GM12878 (cell line): ENCODE measurements around the gene AMH. TPM values are rescaled to one million over a fixed set of nuclear protein-coding genes. Genes with fewer than 3 reads are reported as not detected.

Experiments
- ATF2 ChIP-seq: IDR thresholded peaks from 2 replicates; pipeline ENCODE4 v1.6.1; 2012; ENCODE audit warnings: low read length, inconsistent platforms
- ATF7 ChIP-seq: fragments of 450-650 bp; IDR thresholded peaks from 2 replicates; pipeline ENCODE4 v1.6.1; 2016; ENCODE audit warnings: low read depth, mild to moderate bottlenecking
- BMI1 ChIP-seq: fragments of 450-650 bp; IDR thresholded peaks from 2 replicates; pipeline ENCODE4 v1.6.1; 2016; ENCODE audit warnings: mild to moderate bottlenecking, moderate library complexity, borderline replicate concordance
- CBFB ChIP-seq: IDR thresholded peaks from 2 replicates; pipeline ENCODE4 v1.6.1; 2016; ENCODE audit warnings: antibody characterized with exemption, low read depth
- CHD1 ChIP-seq: IDR thresholded peaks from 2 replicates; pipeline ENCODE4 v1.6.1; 2012; ENCODE audit warnings: low read depth, low read length, improper control_type of control experiment
- CHD4 ChIP-seq: fragments of 200-600 bp; sonication (generic); IDR thresholded peaks from 2 replicates; pipeline ENCODE4 v1.6.1; 2016; ENCODE audit warnings: mild to moderate bottlenecking
- CREM ChIP-seq: IDR thresholded peaks from 2 replicates; pipeline ENCODE4 v1.6.1; 2014; ENCODE audit warnings: antibody characterized with exemption, low read depth
- DPF2 ChIP-seq: fragments of 450-650 bp; IDR thresholded peaks from 2 replicates; pipeline ENCODE4 v1.6.1; 2017; ENCODE audit warnings: mild to moderate bottlenecking
- HDGF ChIP-seq: fragments of 450-650 bp; IDR thresholded peaks from 2 replicates; pipeline ENCODE4 v1.6.1; 2016; ENCODE audit warnings: antibody characterized with exemption
- IKZF1 ChIP-seq: fragments of 450-650 bp; conservative IDR thresholded peaks from 2 replicates; pipeline ENCODE4 v1.6.1; 2017; ENCODE audit warnings: antibody characterized with exemption, mild to moderate bottlenecking
- KDM1A ChIP-seq: fragments of 200-600 bp; sonication (generic); IDR thresholded peaks from 2 replicates; pipeline ENCODE4 v1.6.1; 2016; ENCODE audit warnings: borderline replicate concordance
- KLF5 ChIP-seq: fragments of 450-650 bp; IDR thresholded peaks from 2 replicates; pipeline ENCODE4 v1.6.1; 2014; ENCODE audit warnings: mild to moderate bottlenecking; ENCODE audit not compliant: partially characterized antibody
- MEF2A ChIP-seq: IDR thresholded peaks from 2 replicates; pipeline ENCODE4 v1.6.1; 2011; ENCODE audit warnings: low read depth, mild to moderate bottlenecking, low read length, moderate library complexity; ENCODE audit not compliant: insufficient read depth
- MEF2B ChIP-seq: fragments of 450-650 bp; IDR thresholded peaks from 2 replicates; pipeline ENCODE4 v1.6.1; 2018; ENCODE audit warnings: mild to moderate bottlenecking, moderate library complexity; ENCODE audit not compliant: partially characterized antibody, poor library complexity, severe bottlenecking
- NFYB ChIP-seq: IDR thresholded peaks from 2 replicates; pipeline ENCODE4 v1.6.1; 2011; ENCODE audit warnings: low read depth, mild to moderate bottlenecking, low read length, improper control_type of control experiment, moderate library complexity; ENCODE audit not compliant: insufficient read depth
- NR2F1 ChIP-seq: fragments of 450-650 bp; conservative IDR thresholded peaks from 2 replicates; pipeline ENCODE4 v1.6.1; 2017; ENCODE audit warnings: mild to moderate bottlenecking
- POU2F2 ChIP-seq: IDR thresholded peaks from 3 replicates; pipeline ENCODE4 v1.6.1; 2011; ENCODE audit warnings: low read depth, mild to moderate bottlenecking, low read length, borderline replicate concordance
- RAD51 ChIP-seq: fragments of 450-650 bp; IDR thresholded peaks from 2 replicates; pipeline ENCODE4 v1.6.1; 2016; ENCODE audit warnings: moderate library complexity, mild to moderate bottlenecking, inconsistent platforms
- RELA ChIP-seq: fragments of 450-650 bp; IDR thresholded peaks from 2 replicates; pipeline ENCODE4 v1.8.0; 2014; ENCODE audit warnings: borderline replicate concordance; ENCODE audit not compliant: partially characterized antibody
- SIX5 ChIP-seq: IDR thresholded peaks from 2 replicates; pipeline ENCODE4 v1.6.1; 2011; ENCODE audit warnings: mild to moderate bottlenecking, low read depth, low read length, moderate library complexity; ENCODE audit not compliant: severe bottlenecking
- SMARCA5 ChIP-seq: fragments of 450-650 bp; IDR thresholded peaks from 2 replicates; pipeline ENCODE4 v1.6.1; 2017; ENCODE audit warnings: mild to moderate bottlenecking
- SP1 ChIP-seq: IDR thresholded peaks from one replicate; pipeline ENCODE4 v1.6.1; 2011; ENCODE audit warnings: low read depth, low read length
- SPI1 ChIP-seq: IDR thresholded peaks from 2 replicates; pipeline ENCODE4 v1.6.1; 2011; ENCODE audit warnings: low read depth, mild to moderate bottlenecking, low read length, moderate library complexity, borderline replicate concordance; ENCODE audit not compliant: insufficient read depth
- STAT1 ChIP-seq: fragments of 450-650 bp; conservative IDR thresholded peaks from 2 replicates; pipeline ENCODE4 v1.6.1; 2014; ENCODE audit warnings: antibody characterized with exemption, mild to moderate bottlenecking
- TAF1 ChIP-seq: IDR thresholded peaks from 2 replicates; pipeline ENCODE4 v1.6.1; 2011; ENCODE audit warnings: mild to moderate bottlenecking, low read depth, low read length, borderline replicate concordance
- TCF3 ChIP-seq: IDR thresholded peaks from 2 replicates; pipeline ENCODE4 v1.6.1; 2012; ENCODE audit warnings: low read depth, mild to moderate bottlenecking, low read length, borderline replicate concordance; ENCODE audit not compliant: insufficient read depth
- ZSCAN29 ChIP-seq: fragments of 450-650 bp; IDR thresholded peaks from 2 replicates; pipeline ENCODE4 v1.6.1; 2017; ENCODE audit warnings: mild to moderate bottlenecking, moderate library complexity
- polyA plus RNA-seq, 11 experiments: library from polyadenylated mRNA; depleted of rRNA in 4 of 11; unstranded in 6 of 11; stranded (reverse) in 5 of 11; fragments of >200 nt; fragmentation: Nextera tagmentation in 4 of 11; fragmentation: Illumina TruSeq in 1 of 11; extraction: Ambion mirVana in 4 of 11; extraction: Trizol in 1 of 11; gene quantifications; 1 replicate in 1 of 11; 2 replicates in 10 of 11; pipeline versions ENCODE4 v1.2.1 to v1.2.3, GENCODE V29; 2011 to 2016; ENCODE audit warnings: inconsistent platforms in 2 of 11, missing spikeins in 2 of 11, low read depth in 1 of 11
- total RNA-seq, 4 experiments: library from RNA; depleted of rRNA in 3 of 4; stranded (reverse); fragments of >200 nt in 3 of 4; fragmentation: Illumina TruSeq in 1 of 4; extraction: Trizol in 1 of 4; gene quantifications; 2 replicates each; pipeline versions ENCODE4 v1.2.1 to v1.2.3, GENCODE V29; 2013 to 2021
- TF ChIP-seq, protein P1 (sequence below): fragments of 450-650 bp; IDR thresholded peaks from 2 replicates; pipeline ENCODE4 v1.6.1; 2017; ENCODE audit warnings: mild to moderate bottlenecking, moderate library complexity

The AMH gene
- total and polyA plus RNA-seq, 10 of the 15 experiments (the other 5 are each of a cell fraction or from before 2014, with no cell fraction given): 0.17 to 3.5 (median 0.81) TPM; not detected in 4

DNA sequence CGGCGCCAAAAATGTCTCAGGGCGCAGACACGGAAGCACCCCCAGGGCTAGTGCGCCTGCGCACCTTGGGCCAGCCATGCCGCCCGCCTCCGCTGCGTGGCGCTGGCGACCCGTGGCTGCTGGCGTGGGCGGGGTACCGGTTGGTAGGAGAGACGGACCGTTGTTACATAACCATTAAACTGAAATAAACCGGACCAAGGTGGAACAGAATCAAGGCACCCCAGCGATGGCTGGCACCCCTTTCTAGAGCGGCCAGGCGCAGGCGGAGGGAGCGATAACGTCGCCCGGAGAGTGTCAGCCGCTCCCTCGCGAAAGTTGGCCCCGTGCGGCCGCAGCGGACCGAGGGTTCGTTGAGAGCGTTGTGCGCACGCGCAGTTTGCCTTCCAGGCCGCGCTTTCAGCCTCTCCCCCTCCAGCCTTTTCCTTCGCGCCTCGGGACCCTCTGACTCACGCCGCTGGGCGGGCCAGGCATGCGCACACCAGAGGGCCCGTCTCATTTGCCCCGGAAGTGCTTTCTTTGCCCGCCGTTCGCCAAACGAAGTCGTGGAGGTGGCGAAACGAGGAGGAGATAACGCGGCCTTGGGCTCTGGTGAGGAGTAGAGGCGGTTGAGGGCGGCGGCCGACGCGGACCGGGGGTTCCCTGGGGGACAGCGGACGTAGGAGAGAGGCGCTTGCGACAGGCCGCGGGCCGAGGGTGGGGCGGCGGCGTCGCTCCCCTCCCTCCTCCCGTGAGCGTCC, 12.6 kb upstream of the AMH start, which contains the start of the genes PLEKHJ1 and SF3A2 (continued):
- TF ChIP-seq NFYB (0 out of 2 replicates have a peak, but pooled peaks have one; percentile 16), BMI1 (no peak), ATF2 (no peak), SIX5 (peak; percentile 49), KLF5 (peak; percentile 68), ZSCAN29 (peak; percentile 64; the same call in 1 of the 2 replicates), CHD4 (no peak), NR2F1 (peak; percentile 65; the same call in 1 of the 2 replicates), IKZF1 (peak; percentile 81), RAD51 (no peak), MEF2B (peak; percentile 57), CBFB (peak; percentile 51), CHD1 (no peak), TAF1 (peak; percentile 82; the same call in 1 of the 2 replicates), KDM1A (no peak), SP1 (peak; percentile 34), STAT1 (peak; percentile 95), DPF2 (peak; percentile 84), SPI1 (0 out of 2 replicates have a peak, but pooled peaks have one; percentile 5), CREM (peak; percentile 41), RELA (peak; percentile 77), TCF3 (no peak), ATF7 (peak; percentile 15; the same call in 1 of the 2 replicates), SMARCA5 (peak; percentile 78), POU2F2 (peak; percentile 73), HDGF (peak; percentile 95), MEF2A (peak; percentile 51; the same call in 1 of the 2 replicates)
- TF ChIP-seq, protein P1, sequence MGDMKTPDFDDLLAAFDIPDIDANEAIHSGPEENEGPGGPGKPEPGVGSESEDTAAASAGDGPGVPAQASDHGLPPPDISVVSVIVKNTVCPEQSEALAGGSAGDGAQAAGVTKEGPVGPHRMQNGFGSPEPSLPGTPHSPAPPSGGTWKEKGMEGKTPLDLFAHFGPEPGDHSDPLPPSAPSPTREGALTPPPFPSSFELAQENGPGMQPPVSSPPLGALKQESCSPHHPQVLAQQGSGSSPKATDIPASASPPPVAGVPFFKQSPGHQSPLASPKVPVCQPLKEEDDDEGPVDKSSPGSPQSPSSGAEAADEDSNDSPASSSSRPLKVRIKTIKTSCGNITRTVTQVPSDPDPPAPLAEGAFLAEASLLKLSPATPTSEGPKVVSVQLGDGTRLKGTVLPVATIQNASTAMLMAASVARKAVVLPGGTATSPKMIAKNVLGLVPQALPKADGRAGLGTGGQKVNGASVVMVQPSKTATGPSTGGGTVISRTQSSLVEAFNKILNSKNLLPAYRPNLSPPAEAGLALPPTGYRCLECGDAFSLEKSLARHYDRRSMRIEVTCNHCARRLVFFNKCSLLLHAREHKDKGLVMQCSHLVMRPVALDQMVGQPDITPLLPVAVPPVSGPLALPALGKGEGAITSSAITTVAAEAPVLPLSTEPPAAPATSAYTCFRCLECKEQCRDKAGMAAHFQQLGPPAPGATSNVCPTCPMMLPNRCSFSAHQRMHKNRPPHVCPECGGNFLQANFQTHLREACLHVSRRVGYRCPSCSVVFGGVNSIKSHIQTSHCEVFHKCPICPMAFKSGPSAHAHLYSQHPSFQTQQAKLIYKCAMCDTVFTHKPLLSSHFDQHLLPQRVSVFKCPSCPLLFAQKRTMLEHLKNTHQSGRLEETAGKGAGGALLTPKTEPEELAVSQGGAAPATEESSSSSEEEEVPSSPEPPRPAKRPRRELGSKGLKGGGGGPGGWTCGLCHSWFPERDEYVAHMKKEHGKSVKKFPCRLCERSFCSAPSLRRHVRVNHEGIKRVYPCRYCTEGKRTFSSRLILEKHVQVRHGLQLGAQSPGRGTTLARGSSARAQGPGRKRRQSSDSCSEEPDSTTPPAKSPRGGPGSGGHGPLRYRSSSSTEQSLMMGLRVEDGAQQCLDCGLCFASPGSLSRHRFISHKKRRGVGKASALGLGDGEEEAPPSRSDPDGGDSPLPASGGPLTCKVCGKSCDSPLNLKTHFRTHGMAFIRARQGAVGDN: peak; percentile 98
